ENCODE measurements around the gene COLEC11.
"Not testable (repeated sequence)": the region's sequence is repeated elsewhere in the genome, so short reads cannot be mapped to it uniquely, and the experiment has no call there.

The COLEC11 gene

DNA sequence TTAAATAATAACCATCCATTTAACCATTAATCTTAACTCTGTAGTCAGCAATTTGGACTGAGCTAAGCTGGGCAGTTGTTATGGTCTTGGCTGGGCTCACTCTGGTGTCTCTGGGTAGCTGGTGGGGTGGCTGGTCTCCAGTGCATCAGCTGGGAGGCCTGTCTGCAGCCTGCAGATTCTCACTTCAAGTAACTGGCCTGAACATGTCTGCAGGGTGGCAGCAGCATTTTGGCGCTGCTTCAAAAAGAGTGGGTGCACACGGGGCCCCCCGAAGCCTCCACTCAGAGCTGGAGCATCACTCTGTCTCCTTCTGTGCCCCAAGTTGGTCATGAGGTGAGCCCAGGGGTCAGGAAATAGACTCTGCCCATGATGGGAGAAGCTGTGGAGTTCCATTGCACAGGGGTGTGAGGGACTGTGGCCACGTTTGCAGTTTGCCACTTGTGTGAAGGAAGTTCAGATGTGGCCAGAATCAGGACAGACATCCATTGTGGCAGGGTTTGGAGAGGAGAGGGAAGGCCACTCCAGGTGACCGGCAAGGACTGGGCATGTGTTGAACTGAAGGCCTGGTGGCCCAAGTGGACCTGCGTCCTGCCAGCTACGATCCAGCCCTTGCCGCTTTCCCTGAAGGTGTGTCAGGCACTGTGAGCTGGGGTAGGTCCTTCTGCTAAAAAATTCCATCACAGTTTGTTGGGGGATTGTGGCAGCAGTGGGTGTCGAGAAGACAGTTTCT, 58.1 kb downstream of the COLEC11 start:
- no peak for DNase-seq (ENCODE audit: low read depth in 2 of 2)

DNA sequence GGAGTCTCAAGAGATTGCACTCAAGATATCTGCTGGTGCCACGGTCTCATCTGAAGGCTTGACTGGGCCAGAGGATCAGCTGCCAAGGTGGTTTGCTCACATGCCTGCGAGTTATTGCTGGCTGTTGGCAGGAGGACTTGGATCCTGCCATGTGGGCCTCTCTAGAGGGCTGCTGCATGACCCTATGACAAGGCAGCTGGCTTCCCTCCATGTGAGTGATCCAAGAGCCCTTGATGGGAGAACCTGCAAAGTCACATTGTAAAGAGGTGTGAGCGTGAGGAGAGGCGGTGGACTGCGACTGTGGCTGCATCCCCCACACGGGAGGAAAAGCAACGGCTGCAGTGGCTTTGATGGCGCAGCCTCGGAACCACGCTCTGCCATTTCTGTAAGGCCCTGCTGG, 59.1 kb downstream of the COLEC11 start:
- DNase-seq (ENCODE audit: low read depth in 2 of 2): no peak

DNA sequence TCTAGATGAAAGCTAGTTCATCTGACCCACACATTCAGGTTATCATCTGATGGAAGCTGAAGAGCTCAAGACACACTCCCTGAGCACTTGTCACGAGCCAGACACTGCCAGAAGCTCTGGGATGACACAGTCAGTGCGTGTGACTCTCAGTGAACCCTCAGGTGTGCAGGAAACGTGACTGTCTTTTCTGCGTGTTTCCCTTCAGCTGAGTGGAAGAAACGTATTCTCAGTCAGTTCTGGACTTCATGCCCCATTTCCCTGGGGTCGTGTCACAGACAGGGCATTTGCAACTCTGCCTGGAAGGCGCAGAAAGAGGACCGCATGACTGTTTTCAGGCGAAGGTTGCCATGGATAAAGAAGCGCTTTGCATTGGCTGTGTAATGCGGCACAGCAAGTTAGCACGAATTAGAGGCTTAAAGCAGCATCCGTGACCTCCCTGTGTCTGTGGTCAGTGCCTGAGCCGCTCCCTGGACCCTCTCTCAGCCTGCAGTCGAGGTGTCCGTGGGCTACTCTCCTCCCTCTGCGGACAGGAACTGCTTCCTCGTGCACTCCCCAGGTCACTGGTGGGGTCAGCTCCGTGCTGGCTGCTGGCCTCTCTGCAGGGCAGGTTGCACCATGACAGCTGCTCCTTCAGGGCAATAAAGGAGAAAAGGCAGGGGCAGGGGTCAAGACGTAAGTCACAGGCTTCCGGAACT, 59.8 kb downstream of the COLEC11 start:
- no peak for DNase-seq (ENCODE audit: low read depth in 2 of 2)

DNA sequence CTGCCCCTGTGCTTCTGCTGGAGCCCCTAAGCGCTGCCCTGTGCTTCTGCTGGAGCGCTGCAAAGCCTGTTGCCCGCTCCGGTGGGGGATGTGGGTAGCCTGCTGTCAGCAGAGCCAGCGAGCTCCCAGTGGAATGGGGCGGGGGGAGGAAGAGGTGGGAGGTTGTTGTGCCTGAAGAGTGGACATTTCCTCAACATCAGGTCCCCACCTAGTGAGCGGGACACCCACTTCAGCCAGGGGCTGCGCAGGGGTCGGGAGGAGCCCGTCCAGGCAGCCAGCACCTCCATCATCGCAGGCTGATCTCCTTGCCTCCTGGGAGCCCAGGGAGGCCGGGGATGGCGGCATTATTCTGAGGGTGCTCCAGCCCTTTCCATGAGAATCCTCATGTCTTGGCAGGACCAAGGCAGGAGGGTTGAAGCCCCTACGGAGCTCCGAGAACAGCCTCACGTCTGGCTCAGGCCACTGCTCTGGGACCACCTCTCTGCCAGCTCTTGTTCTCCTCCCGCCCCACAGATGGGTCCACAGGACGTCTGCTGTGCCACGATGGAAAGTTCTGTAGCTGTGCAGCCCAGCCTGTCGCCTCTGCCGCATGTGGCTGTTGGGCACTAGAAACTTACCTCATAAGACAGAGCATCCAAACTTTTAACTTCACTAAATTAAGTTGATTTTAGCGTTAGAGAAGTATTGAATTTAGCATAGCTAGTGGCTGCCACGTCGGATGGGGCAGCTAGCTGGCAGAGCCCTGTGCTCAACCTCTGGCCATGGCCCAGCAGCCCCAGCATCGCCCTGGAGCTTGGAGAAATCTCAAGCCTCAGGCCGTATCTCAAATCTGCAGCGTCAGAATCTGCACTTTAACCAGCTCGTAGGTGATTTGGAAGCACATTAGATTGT, 61.2 kb downstream of the COLEC11 start:
- DNase-seq (ENCODE audit: low read depth in 2 of 2): no peak

DNA sequence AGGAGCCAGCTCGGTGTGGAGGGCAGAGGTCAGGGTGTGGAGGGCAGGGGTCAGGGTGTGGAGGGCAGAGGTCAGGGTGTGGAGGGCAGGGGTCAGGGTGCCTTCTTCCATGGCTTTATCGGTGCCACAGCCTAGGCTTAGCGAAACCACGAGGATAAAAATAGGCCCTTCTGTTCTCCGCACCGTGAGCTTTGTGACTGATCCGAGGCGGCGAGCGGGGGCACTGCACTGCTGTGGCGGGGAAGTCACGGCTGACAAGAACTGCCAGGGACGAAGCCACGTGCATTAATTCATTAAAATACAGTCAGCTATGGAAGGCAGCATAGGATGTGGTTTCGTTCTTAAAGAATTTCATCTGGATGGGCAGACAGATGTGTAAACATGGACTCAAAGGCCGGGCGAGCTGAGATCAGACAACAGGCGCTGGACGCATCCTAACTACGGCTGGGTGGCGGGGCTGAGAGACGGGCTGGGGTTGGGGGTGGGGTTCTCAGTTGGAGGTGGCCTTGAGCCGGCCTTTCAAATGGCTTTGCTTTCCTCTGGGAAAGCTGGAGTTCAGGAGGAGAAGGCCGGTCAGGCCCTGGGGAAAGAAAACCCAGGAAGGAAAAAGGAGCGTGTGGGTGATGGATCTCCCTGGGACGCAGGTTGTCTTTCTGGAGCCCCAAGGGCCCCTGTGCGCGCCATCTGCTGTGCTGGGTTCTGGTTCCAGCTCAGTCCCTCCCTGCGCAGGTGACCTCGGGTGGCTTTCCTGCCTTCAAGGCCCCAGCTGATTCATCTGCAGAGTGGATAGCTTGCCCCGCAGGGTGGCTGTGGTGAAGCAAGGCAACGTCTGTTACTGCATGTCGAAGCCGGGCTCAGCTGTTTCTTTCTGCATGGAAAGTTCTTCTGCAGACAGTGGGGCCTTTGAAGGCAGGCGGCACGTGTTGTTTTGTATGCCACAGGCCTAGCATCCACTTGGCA, 62.1 kb downstream of the COLEC11 start:
- no peak for DNase-seq (ENCODE audit: low read depth in 2 of 2)

DNA sequence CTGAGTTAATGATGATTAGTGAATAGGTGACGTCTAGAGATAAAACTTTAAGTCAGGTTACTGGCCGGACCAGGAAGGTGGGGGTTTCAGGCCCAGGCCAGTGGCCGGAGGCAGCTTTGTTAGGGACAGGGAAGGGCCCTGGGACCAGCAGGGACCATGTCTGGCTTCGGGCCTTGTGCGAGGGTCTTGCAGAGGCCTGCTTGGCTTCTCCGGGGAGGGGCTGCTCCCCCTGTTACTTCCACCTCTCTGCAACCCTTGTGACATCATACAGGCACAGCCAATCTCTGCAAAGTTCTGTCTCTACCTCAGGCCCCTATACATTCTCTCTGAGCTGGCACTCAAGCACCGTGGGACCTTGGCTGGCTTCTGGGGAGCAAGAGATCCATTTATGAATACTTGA, 63.0 kb downstream of the COLEC11 start, which contains the start of gene ALLC:
TSS of gene ALLC (plus strand) at position 320 of the 400 bp plus-strand sequence. CDS start 12,958 bp downstream, outside the sequence.
- DNase-seq (ENCODE audit: low read depth in 2 of 2): no peak

DNA sequence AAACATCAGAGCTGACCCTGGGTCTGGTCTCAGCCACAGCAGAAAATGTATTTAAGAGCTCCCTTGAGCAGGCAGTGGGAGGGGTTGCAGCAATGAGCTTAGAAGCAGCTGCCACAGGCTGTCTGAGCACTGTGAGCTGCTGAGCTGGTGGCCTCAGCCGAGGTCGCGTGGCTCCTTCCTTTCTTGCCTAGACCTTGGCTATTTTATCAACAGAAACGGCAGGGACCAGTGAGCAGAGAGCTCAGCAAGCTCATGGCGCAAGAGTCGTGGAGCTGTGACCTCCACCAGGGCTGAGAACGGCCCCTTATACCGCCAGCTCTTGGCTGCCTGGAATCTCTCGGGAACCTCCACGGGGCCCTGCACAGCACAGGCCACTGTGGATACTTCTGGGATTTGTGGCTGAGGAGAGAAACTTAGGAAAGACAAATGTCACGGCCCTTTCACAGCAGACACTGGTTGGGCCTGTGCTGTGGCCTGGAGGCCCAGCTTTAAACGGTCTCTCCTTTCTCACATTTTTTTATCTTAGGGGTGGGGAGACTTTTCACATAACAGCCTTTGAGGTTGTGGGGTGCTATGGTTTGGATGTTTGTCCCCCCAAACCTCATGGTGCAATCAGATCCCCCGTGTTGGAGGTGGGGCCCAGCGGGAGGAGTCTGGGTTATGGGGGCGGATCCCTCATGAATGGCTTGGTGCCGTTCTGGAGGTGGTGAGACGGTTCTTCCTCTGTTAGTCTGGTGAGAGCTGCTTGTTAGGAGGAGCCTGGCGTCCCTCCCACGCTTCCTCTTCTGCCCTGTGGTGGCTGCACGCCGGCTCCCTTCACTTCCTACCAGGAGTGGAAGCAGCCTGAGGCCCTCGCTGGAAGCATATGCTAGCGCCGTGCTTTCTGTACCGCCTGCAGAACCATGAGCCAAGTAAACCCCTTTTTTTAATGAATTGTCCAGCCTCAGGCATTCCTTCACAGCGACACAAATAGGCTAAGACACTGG, 64.8 kb downstream of the COLEC11 start:
- DNase-seq (ENCODE audit: low read depth in 2 of 2): no peak

DNA sequence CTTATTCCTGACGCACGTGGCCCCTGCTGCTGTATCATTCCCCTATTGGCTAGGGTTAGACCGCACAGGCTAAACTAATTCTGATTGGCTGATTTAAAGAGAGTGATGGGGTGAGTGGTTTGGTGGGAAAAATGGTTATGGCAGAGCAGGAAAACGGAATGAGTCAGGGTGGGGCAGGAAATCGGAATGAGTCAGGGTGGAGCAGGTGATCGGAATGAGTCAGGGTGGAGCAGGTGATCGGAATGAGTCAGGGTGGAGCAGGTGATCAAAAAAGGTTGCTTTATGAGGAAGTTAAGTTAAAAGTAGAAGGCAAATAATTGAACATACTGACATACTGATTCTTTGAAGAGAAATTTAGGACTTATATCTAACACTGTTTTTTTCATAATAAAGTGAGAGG, 65.7 kb downstream of the COLEC11 start:
- not testable (repeated sequence) for DNase-seq (ENCODE audit: low read depth in 2 of 2)

DNA sequence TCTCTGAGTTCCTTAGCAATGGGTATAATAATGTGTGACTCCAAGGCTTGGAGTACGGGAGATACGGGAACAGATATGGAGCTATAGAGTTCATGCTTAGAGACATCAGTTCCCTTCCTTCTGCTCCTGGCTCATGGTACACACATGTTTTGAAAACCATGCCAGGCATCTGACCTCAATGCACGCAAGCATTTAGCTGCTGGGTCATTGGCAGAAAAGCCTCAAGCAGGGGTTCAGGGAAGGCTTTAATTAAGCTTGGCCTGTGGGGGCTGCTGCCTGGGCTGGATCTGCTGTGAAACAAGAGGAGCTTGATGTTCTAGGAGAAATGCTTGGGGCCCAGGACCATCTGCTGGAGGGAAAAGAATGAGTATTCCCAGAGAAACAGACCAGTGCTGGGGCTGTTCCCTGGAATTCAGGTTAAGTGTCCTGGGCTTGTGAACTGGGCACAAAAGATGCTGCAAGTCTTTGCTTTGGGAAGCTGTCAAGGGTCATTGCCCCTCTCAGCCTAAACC, 66.3 kb downstream of the COLEC11 start:
- DNase-seq (ENCODE audit: low read depth in 2 of 2): no peak

DNA sequence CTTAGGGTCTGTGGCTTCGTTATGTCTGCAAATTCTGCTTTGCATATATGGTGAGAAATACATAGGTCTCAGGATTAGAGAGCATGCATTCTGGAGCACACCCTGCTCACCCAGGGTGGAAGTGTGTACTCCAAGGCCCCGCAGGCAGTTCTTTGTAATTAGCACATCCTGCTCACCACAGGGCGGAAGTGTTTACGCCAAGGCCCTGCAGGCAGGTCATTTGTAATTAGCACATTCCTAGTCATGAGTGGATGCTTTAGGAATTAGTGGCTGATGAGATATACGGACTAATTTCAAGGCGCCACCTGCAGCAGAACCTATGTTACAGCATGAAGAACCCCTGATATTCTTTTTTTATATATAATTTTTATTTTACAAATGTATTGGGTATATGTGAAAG, 67.3 kb downstream of the COLEC11 start:
- DNase-seq (ENCODE audit: low read depth in 2 of 2): no peak

DNA sequence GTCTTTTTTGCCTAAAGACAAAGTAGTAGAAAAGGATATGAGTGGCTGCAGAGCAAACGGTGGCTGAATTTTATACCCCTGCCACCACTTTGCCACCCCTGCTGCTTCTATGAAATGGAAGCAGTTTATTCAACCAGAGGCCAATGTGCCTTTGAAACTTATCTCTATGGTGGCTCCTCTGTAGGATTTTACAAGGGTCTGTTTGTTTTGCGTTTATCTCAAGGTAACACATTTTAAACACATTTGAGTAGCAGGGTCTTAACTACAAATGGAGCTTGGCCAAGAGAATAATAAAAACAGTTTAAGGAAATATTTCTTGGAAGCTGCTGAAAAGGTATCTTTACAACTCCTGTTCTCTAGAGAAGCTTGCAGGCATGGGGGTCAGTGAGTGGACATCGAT, 69.2 kb downstream of the COLEC11 start:
- DNase-seq (ENCODE audit: low read depth in 2 of 2): no peak

DNA sequence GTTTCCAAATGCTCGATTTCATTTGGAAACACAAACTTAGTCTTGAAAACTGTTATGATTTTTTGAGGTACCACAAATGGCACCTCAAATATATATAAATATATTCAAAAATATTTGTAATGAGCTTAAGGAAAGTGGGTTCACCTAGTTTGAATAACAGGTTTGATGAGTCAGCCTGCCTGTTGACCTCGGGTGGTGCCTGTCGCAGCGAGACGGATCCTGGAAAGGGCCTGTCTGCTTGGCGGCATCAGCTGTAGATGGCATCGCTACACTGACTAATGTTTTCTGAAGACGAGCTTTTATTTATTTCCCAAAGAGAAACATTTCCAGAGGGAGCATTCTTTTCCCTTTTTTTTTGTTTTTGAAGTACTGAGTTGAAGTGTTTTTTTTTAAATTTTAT, 70.0 kb downstream of the COLEC11 start:
- DNase-seq (ENCODE audit: low read depth in 2 of 2): no peak

DNA sequence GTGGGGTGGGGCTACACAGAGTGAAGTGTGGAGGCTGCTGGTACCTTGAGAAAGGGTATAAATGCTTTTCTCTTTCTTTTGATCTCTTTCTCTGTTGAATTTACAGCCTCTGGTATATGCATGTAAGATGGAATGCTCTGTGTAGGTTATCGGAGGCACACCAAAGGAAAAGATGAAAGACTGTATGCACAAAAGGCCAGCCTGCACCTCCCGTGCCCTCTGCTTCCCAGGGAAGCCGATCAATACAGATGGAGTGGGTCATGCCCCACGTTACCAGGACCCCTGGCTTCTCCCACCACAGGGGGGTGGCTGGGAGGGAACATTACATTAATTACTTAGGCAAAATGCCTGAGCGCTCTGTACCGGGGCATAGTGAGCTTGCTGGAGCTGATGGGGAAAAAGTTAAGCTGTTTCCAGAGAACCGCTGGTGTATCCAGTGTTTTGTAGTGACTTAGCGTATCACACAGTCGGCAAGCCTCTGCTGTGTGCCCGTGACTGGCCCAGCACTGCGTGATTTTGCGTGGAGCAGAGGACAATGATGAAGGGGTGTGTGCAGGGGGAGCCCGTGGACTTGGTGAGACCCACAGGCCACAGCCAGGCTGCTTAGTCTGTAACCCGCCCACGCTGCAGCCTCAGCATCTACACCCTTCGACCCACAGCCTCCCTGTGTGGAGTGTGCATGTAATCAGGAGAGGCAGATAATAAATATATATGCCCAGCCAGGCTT, 71.1 kb downstream of the COLEC11 start:
- DNase-seq (ENCODE audit: low read depth in 2 of 2): no peak

DNA sequence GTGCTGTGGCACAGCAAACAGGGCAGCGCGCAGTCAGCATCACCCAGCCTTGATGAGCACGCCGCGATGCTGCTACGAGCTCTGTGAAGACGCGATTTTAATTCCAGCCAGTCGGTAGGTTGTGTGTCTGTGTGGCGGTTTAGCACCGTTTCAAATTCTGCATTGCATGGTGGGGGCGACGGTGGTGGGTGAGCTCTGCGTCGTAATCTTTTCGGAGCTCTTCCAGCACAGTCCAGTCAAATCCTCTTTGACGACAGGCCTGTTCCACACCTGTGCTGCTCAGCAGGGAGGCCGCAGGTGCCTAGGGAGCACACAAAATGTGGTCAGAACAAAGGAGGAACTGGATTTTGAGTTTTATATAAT, 71.7 kb downstream of the COLEC11 start:
- no peak for DNase-seq (ENCODE audit: low read depth in 2 of 2)

DNA sequence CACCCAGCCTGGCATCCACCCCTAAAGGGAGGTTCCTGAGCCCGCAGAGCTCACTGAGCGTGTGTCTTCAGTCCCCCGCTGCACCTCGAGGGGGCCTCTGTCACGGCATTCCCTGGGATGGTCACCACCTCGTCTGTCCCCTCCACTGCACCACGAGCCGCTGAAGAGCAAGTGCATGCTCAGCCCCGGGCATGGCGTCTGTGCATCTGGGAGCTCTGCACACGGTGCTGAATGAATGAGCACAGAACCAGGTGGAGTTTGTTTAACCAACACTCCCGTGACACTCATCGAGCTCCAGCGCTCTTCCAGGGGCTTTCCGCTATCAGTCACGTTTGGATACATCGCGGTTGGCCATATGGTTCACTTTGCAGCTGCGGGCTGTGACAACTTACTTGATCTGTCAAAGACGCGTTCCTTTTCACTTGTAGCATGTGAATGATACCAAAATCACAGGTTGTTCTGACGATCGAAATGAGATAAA, 72.3 kb downstream of the COLEC11 start:
- DNase-seq (ENCODE audit: low read depth in 2 of 2): no peak

DNA sequence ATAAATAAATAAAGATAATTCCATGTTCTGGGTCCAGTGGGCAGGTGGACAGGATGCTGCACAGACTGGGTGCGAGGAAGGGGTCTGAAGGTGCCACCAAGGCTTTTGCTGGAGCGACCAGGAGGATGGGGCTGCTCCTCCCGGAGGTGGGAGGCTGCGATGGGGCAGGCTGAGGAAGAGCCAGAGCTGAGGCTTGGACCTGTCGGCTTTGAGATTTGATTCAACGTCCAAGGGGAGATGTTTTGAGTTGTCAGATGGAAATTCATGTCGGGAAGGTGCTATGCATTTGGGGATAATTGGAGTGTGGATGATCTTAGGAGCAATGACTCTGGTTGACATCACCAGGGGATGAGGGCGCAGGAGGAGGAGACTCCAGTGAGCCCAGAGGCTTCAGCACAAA, 74.7 kb downstream of the COLEC11 start:
- no peak for DNase-seq (ENCODE audit: low read depth in 2 of 2)

DNA sequence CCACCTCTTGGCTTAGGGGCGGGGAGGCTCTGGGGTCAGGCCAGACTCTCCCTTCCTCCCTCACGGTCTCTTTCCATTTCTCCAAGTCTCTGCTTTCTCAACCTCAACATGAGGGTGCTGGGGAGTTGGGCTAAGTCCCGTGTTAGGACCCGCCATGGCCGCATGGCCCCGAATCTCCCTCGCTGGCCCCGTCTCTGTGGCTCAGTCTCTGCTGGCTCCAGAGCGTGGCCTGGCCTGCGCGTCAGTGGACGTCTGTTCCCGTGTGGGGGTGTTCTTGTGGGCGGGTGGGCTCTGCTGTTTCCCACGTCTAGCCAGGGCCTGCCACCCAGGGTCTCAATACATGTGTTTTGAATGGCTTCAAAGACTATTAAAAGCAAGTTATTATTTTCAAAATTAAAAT, 75.5 kb downstream of the COLEC11 start:
- DNase-seq (ENCODE audit: low read depth in 2 of 2): no peak

DNA sequence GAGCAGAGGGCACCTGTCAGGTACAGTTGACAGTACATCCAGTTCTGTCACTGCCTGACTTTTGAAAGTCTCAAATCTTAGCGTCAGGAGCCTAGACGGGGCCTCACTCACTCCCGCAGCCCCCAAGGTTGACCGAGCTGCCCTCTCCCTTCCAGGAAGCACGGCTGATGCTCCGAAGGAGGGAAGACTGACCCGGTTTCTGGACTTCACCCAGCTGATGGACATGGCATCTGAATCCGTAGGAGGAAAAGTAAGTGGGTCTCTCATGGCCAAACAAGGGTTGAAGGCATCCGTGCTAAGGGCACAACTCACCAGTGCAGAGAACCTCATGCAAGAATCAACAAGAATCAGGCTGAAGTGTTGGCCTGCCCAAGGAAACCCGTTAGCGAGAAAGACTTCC, 76.0 kb downstream of the COLEC11 start:
- no peak for DNase-seq (ENCODE audit: low read depth in 2 of 2)
